ENCODE results near the gene TTF2. TPM values are rescaled to one million over a fixed set of nuclear protein-coding genes. Genes with fewer than 3 reads are reported as not detected.

TTF2 gene
- total RNA-seq, 1 experiment from 2014 or later: 91.4 TPM

- intact Hi-C loops (cut with micrococcal nuclease; ENCODE audit: unreplicated experiment): no loop called here
- DNase-seq (ENCODE audit: low spot score): no peak
- Histone ChIP-seq H3K4me1 (ENCODE audit: insufficient read depth, low read length, poor library complexity, severe bottlenecking) (peaks cover 13% of the 10 kb centered on the region), H3K9me3 (ENCODE audit: low read depth, low read length, poor library complexity, severe bottlenecking) (no peaks in the 10 kb centered on the region), H3K27ac (ENCODE audit: low read depth, low read length, poor library complexity, severe bottlenecking) (no peak overlapping the region), H3K36me3 (ENCODE audit: insufficient read depth, low read length, poor library complexity, severe bottlenecking) (no peaks in the 10 kb centered on the region), H3K4me3 (ENCODE audit: low read depth, low read length, poor library complexity, severe bottlenecking) (no peak overlapping the region), H3K27me3 (replicated peaks; ENCODE audit: insufficient read depth, low read depth, low read length, poor library complexity) (no peaks in the 10 kb centered on the region)
- no TSS peak for BruUV-seq (replicated peaks)
- ChIA-PET CTCF (no interaction called here), POLR2A (ENCODE audit: low non-redundant PET) (no interaction called here)
- no peak for TF ChIP-seq CTCF (conservative IDR thresholded peaks at IDR 0.05; ENCODE audit: low read depth, low read length)
- no peak for TF ChIP-seq EZH2 (IDR thresholded peaks at IDR 0.05; ENCODE audit: borderline replicate concordance, low read depth, low read length, poor library complexity, severe bottlenecking)
Measured at GRCh38 chr1:117142200-117142599, 82.1 kb downstream of the TTF2 start.

- TF ChIP-seq CTCF (conservative IDR thresholded peaks at IDR 0.05; ENCODE audit: low read depth, low read length) (no peak), EZH2 (IDR thresholded peaks at IDR 0.05; ENCODE audit: borderline replicate concordance, low read depth, low read length, poor library complexity, severe bottlenecking) (no peak)
- Histone ChIP-seq H3K9me3 (ENCODE audit: low read depth, low read length, poor library complexity, severe bottlenecking) (no peaks in the 10 kb centered on the region), H3K4me1 (ENCODE audit: insufficient read depth, low read length, poor library complexity, severe bottlenecking) (peaks cover 23% of the 10 kb centered on the region), H3K27ac (ENCODE audit: low read depth, low read length, poor library complexity, severe bottlenecking) (no peak overlapping the region), H3K36me3 (ENCODE audit: insufficient read depth, low read length, poor library complexity, severe bottlenecking) (no peaks in the 10 kb centered on the region), H3K27me3 (replicated peaks; ENCODE audit: insufficient read depth, low read depth, low read length, poor library complexity) (no peaks in the 10 kb centered on the region), H3K4me3 (ENCODE audit: low read depth, low read length, poor library complexity, severe bottlenecking) (no peak overlapping the region)
- BruUV-seq (replicated peaks): no TSS peak
- DNase-seq (ENCODE audit: low spot score): no peak
- CTCF ChIA-PET: no interaction called here
- POLR2A ChIA-PET (ENCODE audit: low non-redundant PET): no interaction called here
- intact Hi-C loops (cut with micrococcal nuclease; ENCODE audit: unreplicated experiment): no loop called here
Measured at GRCh38 chr1:117143172-117143571, 83.0 kb downstream of the TTF2 start.

- intact Hi-C loops (cut with micrococcal nuclease; ENCODE audit: unreplicated experiment): no loop called here
- Histone ChIP-seq H3K27ac (ENCODE audit: low read depth, low read length, poor library complexity, severe bottlenecking) (no peak overlapping the region), H3K4me3 (ENCODE audit: low read depth, low read length, poor library complexity, severe bottlenecking) (no peak overlapping the region), H3K36me3 (ENCODE audit: insufficient read depth, low read length, poor library complexity, severe bottlenecking) (no peaks in the 10 kb centered on the region), H3K9me3 (ENCODE audit: low read depth, low read length, poor library complexity, severe bottlenecking) (no peaks in the 10 kb centered on the region), H3K4me1 (ENCODE audit: insufficient read depth, low read length, poor library complexity, severe bottlenecking) (peaks cover 30% of the 10 kb centered on the region), H3K27me3 (replicated peaks; ENCODE audit: insufficient read depth, low read depth, low read length, poor library complexity) (no peaks in the 10 kb centered on the region)
- ChIA-PET CTCF (no interaction called here), POLR2A (ENCODE audit: low non-redundant PET) (no interaction called here)
- no peak for TF ChIP-seq EZH2 (IDR thresholded peaks at IDR 0.05; ENCODE audit: borderline replicate concordance, low read depth, low read length, poor library complexity, severe bottlenecking)
- no peak for TF ChIP-seq CTCF (conservative IDR thresholded peaks at IDR 0.05; ENCODE audit: low read depth, low read length)
- no peak for DNase-seq (ENCODE audit: low spot score)
- BruUV-seq (replicated peaks): no TSS peak
Measured at GRCh38 chr1:117143871-117144270, 83.7 kb downstream of the TTF2 start.
